Measurements from ENCODE around the gene TSACC. TPM values are rescaled to one million over a fixed set of nuclear protein-coding genes. Genes with fewer than 3 reads are reported as not detected.

The TSACC gene
- total RNA-seq, 1 donor from 2014 or later, result 0.65 TPM

DNA sequence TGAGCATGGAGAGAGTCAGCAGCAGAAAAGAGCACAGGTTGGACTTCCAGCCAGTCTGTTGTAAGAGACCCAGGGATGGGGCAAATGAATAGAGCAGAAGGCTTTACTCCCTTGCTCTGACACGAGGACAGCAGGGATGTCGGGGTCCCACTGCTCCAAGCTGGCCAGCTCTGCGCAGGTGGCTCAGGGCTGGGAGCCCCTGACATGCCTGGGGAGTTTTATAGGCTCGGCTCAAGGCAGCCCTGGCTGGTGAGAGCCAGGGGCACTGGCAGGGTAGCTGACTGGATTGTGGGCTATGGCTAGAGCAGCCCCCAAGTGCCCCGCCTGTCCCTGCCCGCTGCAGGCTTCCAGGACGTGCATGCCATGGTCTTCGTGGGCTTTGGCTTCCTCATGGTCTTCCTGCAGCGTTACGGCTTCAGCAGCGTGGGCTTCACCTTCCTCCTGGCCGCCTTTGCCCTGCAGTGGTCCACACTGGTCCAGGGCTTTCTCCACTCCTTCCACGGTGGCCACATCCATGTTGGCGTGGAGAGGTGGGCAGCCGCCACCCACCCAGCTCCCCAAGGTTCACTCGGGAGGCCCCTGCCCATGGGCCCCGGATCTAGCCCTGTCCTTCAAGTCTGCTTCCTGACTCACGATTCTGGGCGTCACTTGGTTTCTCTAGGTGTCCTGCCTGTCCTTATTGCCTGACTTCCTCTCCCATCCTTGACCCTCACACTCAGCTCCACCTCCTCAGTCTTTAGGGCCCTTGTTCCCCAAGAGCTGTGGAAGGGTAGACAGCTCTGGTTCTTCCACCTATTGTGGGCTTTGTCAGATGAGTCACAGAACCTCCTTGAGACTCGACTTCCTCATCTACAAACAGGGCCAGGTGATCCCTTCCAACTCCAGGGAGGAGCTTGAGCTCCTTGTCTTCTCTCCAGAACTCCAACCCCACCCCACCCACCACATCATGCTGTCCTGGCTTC is 38.9 kb downstream of the TSACC start:
- H3K9me3 Mint-ChIP-seq (ENCODE audit: low read depth), result no peaks in the 10 kb centered on the region

DNA sequence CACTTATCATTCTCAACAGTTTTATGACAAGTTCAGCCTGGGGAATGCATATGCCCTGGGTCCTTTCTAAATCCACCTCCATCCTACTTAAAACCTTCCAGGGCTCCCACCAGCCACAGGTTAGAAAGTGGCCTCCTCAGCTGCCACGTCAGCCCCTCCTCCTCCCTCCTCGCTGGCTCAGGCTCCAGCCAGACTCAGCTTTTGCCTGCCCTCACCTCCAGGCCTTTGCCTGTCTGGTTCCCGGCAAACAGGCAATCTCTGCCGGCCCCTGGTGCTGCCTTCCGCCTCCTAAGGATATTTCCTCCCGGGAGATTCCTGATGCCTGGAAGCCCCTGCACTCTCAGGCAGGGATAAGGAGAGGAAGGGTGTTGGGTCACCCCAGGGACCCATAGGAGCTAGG is 40.2 kb downstream of the TSACC start:
- Mint-ChIP-seq H3K36me3 (ENCODE audit: insufficient read depth) (no peaks in the 10 kb centered on the region), H3K9me3 (ENCODE audit: low read depth) (no peaks in the 10 kb centered on the region), H3K27ac (no peak overlapping the region), H3K27me3 (peaks cover 17% of the 10 kb centered on the region), H3K4me3 (ENCODE audit: low read depth) (no peak overlapping the region), H3K4me1 (ENCODE audit: low read depth) (no peaks in the 10 kb centered on the region)
- DNase-seq (ENCODE audit: low spot score, unreplicated experiment), result no peak
- TF ChIP-seq, protein P1, sequence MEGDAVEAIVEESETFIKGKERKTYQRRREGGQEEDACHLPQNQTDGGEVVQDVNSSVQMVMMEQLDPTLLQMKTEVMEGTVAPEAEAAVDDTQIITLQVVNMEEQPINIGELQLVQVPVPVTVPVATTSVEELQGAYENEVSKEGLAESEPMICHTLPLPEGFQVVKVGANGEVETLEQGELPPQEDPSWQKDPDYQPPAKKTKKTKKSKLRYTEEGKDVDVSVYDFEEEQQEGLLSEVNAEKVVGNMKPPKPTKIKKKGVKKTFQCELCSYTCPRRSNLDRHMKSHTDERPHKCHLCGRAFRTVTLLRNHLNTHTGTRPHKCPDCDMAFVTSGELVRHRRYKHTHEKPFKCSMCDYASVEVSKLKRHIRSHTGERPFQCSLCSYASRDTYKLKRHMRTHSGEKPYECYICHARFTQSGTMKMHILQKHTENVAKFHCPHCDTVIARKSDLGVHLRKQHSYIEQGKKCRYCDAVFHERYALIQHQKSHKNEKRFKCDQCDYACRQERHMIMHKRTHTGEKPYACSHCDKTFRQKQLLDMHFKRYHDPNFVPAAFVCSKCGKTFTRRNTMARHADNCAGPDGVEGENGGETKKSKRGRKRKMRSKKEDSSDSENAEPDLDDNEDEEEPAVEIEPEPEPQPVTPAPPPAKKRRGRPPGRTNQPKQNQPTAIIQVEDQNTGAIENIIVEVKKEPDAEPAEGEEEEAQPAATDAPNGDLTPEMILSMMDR (IDR thresholded peaks at IDR 0.05; ENCODE audit: unreplicated experiment), result no peak

More for the DNA sequence above, 38.9 kb downstream of the TSACC start:
- DNase-seq (ENCODE audit: low spot score, unreplicated experiment), result no peak
- H3K4me1 Mint-ChIP-seq (ENCODE audit: low read depth), result no peaks in the 10 kb centered on the region
- H3K27ac Mint-ChIP-seq, result no peak overlapping the region
- peaks cover 16% of the 10 kb centered on the region for H3K27me3 Mint-ChIP-seq
- H3K4me3 Mint-ChIP-seq (ENCODE audit: low read depth), result no peak overlapping the region
- TF ChIP-seq, protein P1 (IDR thresholded peaks at IDR 0.05; ENCODE audit: unreplicated experiment), result no peak
- no peaks in the 10 kb centered on the region for H3K36me3 Mint-ChIP-seq (ENCODE audit: insufficient read depth)

DNA sequence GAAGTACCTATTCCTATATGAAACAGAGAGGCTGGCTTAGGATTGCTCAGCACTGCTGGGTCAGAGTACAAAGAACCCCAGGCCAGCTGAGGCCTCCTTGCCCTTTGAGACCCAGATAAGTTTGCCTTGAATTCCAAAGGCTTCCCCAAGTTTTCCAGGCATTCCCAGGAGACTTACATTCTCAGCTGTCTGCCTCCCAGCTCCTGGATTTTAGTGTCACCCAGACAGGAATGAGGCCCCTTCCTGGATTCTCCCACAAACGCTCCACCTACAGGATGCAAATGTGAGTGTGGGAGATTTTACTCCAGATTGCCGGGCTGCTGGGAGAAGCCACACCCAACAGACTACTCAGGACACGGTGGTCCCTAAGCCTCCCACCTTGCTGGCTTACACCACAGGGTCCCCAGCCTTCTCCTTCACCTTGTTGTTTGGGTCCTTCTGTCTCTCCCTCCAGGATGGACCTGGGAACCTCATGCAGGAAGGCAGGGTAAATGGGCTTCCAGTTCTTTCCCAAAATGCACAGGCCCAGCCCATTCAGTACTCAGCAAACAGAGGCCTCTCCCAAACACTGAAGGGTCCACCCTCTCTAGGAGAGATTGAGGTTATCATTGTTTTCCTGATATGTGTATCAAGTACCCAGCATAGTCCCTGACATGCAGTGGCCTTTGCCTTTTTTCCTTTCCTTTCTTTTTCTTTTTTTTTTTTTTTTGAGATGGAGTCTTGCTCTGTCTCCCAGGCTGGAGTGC is 41.3 kb downstream of the TSACC start:
- Mint-ChIP-seq H3K27ac (no peak overlapping the region), H3K36me3 (ENCODE audit: insufficient read depth) (no peaks in the 10 kb centered on the region), H3K4me3 (ENCODE audit: low read depth) (no peak overlapping the region), H3K4me1 (ENCODE audit: low read depth) (no peaks in the 10 kb centered on the region), H3K27me3 (peaks cover 19% of the 10 kb centered on the region), H3K9me3 (ENCODE audit: low read depth) (no peaks in the 10 kb centered on the region)
- no peak for DNase-seq (ENCODE audit: low spot score, unreplicated experiment)
- TF ChIP-seq, protein P1 (IDR thresholded peaks at IDR 0.05; ENCODE audit: unreplicated experiment), result no peak

DNA sequence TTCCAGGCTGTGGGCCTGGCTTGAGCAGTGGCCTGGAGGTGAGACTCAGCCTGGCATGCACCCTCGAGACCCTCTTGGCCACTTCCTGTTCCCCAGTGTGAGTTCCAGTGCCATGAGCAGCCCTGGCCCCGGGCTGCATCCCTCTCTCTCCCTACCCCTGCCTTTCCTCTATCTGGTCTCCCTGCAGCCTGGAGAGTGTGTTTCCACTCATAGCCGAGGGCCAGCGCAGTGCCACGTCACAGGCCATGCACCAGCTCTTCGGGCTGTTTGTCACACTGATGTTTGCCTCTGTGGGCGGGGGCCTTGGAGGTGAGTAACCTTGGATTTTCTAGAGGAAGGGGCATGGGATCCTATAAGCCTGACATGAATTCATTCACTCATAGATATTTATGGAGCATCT is 44.2 kb downstream of the TSACC start:
- no peak for DNase-seq (ENCODE audit: low spot score, unreplicated experiment)
- TF ChIP-seq, protein P1 (IDR thresholded peaks at IDR 0.05; ENCODE audit: unreplicated experiment), result no peak
- no peaks in the 10 kb centered on the region for H3K4me1 Mint-ChIP-seq (ENCODE audit: low read depth)
- H3K9me3 Mint-ChIP-seq (ENCODE audit: low read depth), result no peaks in the 10 kb centered on the region
- no peak overlapping the region for H3K27ac Mint-ChIP-seq
- H3K4me3 Mint-ChIP-seq (ENCODE audit: low read depth), result no peak overlapping the region
- peaks cover 40% of the 10 kb centered on the region for H3K27me3 Mint-ChIP-seq
- H3K36me3 Mint-ChIP-seq (ENCODE audit: insufficient read depth), result no peaks in the 10 kb centered on the region

DNA sequence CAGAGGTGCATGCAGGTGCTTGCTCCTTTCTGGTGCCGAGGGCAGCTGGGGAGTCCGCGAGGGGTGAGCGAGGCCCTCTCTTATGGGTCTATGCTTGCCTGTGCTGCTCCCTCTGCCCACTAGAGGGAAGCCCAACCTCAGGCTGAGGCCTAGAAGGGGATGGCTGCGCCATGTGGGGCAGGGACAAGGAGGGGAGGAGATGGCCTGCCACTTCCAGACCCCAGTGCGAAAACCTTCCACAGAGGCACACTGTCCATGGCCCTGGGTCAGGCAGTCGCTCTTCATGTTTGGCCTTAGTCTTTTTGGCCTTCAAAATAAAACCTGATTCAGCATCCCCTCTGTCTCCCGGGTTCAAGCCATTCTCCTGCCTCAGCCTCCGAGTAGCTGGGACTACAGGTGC is 44.7 kb downstream of the TSACC start:
- H3K27me3 Mint-ChIP-seq, result peaks cover 43% of the 10 kb centered on the region
- H3K4me3 Mint-ChIP-seq (ENCODE audit: low read depth), result no peak overlapping the region
- H3K4me1 Mint-ChIP-seq (ENCODE audit: low read depth), result no peaks in the 10 kb centered on the region
- no peaks in the 10 kb centered on the region for H3K36me3 Mint-ChIP-seq (ENCODE audit: insufficient read depth)
- no peaks in the 10 kb centered on the region for H3K9me3 Mint-ChIP-seq (ENCODE audit: low read depth)
- DNase-seq (ENCODE audit: low spot score, unreplicated experiment), result peak; percentile 62
- TF ChIP-seq, protein P1 (IDR thresholded peaks at IDR 0.05; ENCODE audit: unreplicated experiment), result peak; percentile 80
- no peak overlapping the region for H3K27ac Mint-ChIP-seq

All from progenitor cell of endocrine pancreas (in vitro differentiated cells).